GM10266 (cell line): ENCODE results near the gene THBS4.

Experiments
- DNase-seq: peaks from one replicate; pipeline ENCODE4 v3.0.0; 2012; ENCODE audit errors: extremely low spot score
- TF ChIP-seq, protein P1 (sequence below): IDR thresholded peaks from 2 replicates; pipeline ENCODE4 v1.5.1; 2012; ENCODE audit warnings: mild to moderate bottlenecking, low read depth; ENCODE audit not compliant: control insufficient read depth, insufficient read depth; ENCODE audit errors: missing control alignments

Gene THBS4

GRCh38 chr5:80127116-80127552 is 92.0 kb downstream of the THBS4 start:
- no peak for DNase-seq
- TF ChIP-seq, protein P1, sequence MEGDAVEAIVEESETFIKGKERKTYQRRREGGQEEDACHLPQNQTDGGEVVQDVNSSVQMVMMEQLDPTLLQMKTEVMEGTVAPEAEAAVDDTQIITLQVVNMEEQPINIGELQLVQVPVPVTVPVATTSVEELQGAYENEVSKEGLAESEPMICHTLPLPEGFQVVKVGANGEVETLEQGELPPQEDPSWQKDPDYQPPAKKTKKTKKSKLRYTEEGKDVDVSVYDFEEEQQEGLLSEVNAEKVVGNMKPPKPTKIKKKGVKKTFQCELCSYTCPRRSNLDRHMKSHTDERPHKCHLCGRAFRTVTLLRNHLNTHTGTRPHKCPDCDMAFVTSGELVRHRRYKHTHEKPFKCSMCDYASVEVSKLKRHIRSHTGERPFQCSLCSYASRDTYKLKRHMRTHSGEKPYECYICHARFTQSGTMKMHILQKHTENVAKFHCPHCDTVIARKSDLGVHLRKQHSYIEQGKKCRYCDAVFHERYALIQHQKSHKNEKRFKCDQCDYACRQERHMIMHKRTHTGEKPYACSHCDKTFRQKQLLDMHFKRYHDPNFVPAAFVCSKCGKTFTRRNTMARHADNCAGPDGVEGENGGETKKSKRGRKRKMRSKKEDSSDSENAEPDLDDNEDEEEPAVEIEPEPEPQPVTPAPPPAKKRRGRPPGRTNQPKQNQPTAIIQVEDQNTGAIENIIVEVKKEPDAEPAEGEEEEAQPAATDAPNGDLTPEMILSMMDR = no peak

- TF ChIP-seq, protein P1 = no peak
- DNase-seq = no peak
These were observed 93.0 kb downstream of the THBS4 start for GRCh38 chr5:80128141-80128540.

DNA sequence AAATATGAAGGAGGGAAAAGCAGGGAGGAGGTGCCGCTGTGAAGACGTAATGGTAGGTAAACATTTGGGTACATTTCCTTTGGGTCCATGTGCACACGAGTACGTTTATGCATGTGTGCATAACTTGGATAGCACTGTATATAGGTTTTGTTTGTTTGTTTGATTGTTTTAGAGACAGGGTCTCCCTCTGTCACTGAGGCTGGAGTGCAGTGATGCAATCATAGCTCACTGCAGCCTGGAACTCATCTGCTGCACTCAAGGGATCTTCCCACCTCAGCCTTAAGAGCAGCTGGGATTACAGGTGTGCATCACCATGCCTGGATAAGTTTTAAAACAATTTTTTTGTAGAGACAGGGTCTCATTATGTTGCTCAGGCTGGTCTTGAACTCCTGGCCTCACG is 94.0 kb downstream of the THBS4 start:
- DNase-seq = no peak
- TF ChIP-seq, protein P1 = no peak
